IMR-90 (cell line): ENCODE data around the gene PIEZO1.

Experiments used
- CEBPB ChIP-seq: IDR thresholded peaks from 2 replicates; pipeline ENCODE4 v1.6.1; 2012; ENCODE audit warnings: low read depth, low read length, improper control_type of control experiment
- CTCF ChIP-seq: conservative IDR thresholded peaks from 2 replicates; pipeline ENCODE4 v1.5.1; 2012; ENCODE audit warnings: mild to moderate bottlenecking, low read depth, low read length, improper control_type of control experiment
- FOS ChIP-seq: fragments of 150-350 bp; IDR thresholded peaks from 2 replicates; pipeline ENCODE4 v1.6.1; 2016; ENCODE audit warnings: low read depth, low read length
- MAFK ChIP-seq: IDR thresholded peaks from 2 replicates; pipeline ENCODE4 v1.6.1; 2012; ENCODE audit warnings: low read depth, low read length, improper control_type of control experiment
- MXI1 ChIP-seq: IDR thresholded peaks from 2 replicates; pipeline ENCODE4 v1.6.1; 2012; ENCODE audit warnings: low read depth, mild to moderate bottlenecking, low read length, moderate library complexity, borderline replicate concordance
- RAD21 ChIP-seq: IDR thresholded peaks from 2 replicates; pipeline ENCODE4 v1.6.1; 2012; ENCODE audit warnings: low read length, improper control_type of control experiment
- RCOR1 ChIP-seq: IDR thresholded peaks from 2 replicates; pipeline ENCODE4 v1.6.1; 2012; ENCODE audit warnings: mild to moderate bottlenecking, low read length, improper control_type of control experiment; ENCODE audit not compliant: insufficient replicate concordance

GRCh38 chr16:88691129-88691813, 93.7 kb downstream of the PIEZO1 start:
- no peak for TF ChIP-seq CTCF
- TF ChIP-seq FOS = no peak
- no peak for TF ChIP-seq MXI1
- TF ChIP-seq RCOR1 = no peak
- no peak for TF ChIP-seq RAD21
- TF ChIP-seq CEBPB = no peak
- no peak for TF ChIP-seq MAFK
